ENCODE measurements around the gene RAVER1. TPM values are rescaled to one million over a fixed set of nuclear protein-coding genes. Genes with fewer than 3 reads are reported as not detected.

The RAVER1 gene
- total and polyA plus RNA-seq, 9 donors: 1.3 to 50.7 (median 32.3) TPM

DNA sequence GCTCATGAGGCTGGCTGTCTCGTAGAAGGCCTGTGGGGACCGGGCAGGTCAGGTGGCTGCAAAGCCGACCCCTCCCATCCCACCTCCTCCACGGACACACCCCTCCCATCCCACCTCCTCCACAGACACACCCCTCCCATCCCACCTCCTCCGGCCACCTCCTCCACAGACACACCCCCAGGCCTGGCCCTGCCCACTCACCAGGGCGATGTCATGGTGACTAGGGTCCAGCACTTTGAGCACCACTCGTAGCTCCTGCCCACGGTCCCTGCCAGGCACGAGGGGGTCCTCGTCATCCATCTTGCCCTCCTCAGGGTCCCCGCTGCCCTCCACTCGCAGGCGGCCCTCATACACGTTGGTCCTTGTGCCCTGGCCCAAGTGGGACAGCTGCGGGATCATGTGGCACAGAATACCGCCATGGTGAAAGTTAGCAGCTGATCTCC lies 28.3 kb upstream of the RAVER1 start:
- intact Hi-C loops (cut with DNase I): no loop called here
- no peak overlapping the region for H3K4me3 ChIP-seq
- TF ChIP-seq, protein P1, sequence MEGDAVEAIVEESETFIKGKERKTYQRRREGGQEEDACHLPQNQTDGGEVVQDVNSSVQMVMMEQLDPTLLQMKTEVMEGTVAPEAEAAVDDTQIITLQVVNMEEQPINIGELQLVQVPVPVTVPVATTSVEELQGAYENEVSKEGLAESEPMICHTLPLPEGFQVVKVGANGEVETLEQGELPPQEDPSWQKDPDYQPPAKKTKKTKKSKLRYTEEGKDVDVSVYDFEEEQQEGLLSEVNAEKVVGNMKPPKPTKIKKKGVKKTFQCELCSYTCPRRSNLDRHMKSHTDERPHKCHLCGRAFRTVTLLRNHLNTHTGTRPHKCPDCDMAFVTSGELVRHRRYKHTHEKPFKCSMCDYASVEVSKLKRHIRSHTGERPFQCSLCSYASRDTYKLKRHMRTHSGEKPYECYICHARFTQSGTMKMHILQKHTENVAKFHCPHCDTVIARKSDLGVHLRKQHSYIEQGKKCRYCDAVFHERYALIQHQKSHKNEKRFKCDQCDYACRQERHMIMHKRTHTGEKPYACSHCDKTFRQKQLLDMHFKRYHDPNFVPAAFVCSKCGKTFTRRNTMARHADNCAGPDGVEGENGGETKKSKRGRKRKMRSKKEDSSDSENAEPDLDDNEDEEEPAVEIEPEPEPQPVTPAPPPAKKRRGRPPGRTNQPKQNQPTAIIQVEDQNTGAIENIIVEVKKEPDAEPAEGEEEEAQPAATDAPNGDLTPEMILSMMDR (IDR thresholded peaks at IDR 0.05): no peak
- TF ChIP-seq EP300 (IDR thresholded peaks at IDR 0.05): no peak
- TF ChIP-seq POLR2A (IDR thresholded peaks at IDR 0.05): no peak
- H3K27ac ChIP-seq: no peak overlapping the region
- no peaks in the 10 kb centered on the region for H3K27me3 ChIP-seq
- no peaks in the 10 kb centered on the region for H3K36me3 ChIP-seq
- no peak for DNase-seq
- no peaks in the 10 kb centered on the region for H3K9me3 ChIP-seq
- 77 to 79% (median 78%) methylated on average over 16 of the region's 16 CpGs for WGBS, 3 donors
- no peaks in the 10 kb centered on the region for H3K4me1 ChIP-seq (ENCODE audit: insufficient read depth)

DNA sequence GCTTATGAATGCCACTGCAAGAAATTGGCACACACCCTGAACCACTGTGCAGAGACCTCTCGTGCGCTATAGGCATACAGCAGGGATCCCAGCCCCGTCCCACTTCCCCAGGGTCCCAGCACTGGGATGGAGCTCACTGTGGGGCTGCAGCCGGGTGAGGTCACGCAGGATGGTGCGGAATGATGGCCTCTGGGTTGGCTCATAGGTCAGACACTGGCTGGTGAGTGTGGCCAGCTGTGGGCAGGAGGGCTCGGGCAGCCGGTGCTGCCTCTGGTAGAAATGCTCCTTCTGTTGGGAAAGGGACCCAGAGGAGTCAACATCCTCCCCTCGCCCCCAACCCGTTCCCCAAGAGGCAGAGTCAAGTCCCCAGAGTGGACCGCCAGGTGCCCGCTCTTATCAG lies 23.1 kb upstream of the RAVER1 start:
- 89 to 96% (median 93%) methylated on average over 11 to 12 of the region's 12 CpGs for WGBS, 3 donors
- no peak overlapping the region for H3K4me3 ChIP-seq
- H3K27me3 ChIP-seq: no peaks in the 10 kb centered on the region
- TF ChIP-seq POLR2A (IDR thresholded peaks at IDR 0.05) (no peak), EP300 (IDR thresholded peaks at IDR 0.05) (no peak)
- TF ChIP-seq, protein P1 (IDR thresholded peaks at IDR 0.05): no peak
- H3K4me1 ChIP-seq (ENCODE audit: insufficient read depth): peaks cover 6% of the 10 kb centered on the region
- no peaks in the 10 kb centered on the region for H3K9me3 ChIP-seq
- H3K36me3 ChIP-seq: no peaks in the 10 kb centered on the region
- intact Hi-C loops (cut with DNase I): no loop called here
- no peak for DNase-seq
- no peak overlapping the region for H3K27ac ChIP-seq

DNA sequence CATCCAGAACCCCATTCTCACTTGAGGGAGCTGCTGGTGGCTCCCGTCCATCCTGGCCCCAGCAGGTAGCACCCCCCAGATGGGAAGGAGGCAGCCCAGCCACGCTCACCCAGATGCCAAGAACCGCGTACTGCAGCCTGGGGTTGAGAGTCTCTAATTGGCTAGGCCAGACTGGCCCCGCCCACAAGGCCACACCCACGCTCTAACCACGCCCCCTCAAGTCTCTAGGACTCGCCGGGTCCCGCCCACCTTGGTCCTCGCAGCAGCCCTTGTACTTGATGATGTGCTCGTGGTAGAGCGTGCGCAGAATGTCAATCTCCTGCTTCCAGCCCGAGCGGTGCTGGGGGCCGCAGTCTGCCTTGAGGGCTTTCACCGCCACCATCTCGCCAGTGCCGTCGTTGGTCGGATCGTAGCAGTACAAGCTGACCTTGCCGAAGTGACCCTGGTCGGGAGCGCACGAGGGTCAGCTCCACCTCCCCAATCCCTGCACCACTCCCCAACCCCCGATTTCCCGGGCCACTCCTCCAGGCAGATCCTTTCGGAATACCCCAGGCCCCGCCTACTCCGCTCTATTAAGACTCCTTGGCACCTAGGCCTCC lies 20.6 kb upstream of the RAVER1 start:
- Histone ChIP-seq H3K4me3 (no peak overlapping the region), H3K9me3 (no peaks in the 10 kb centered on the region), H3K4me1 (ENCODE audit: insufficient read depth) (peaks cover 6% of the 10 kb centered on the region), H3K27ac (peak overlapping the region in 1 of 2 donors; percentile 62), H3K27me3 (no peaks in the 10 kb centered on the region), H3K36me3 (no peaks in the 10 kb centered on the region)
- TF ChIP-seq POLR2A (IDR thresholded peaks at IDR 0.05) (no peak), EP300 (IDR thresholded peaks at IDR 0.05) (no peak)
- TF ChIP-seq, protein P1 (IDR thresholded peaks at IDR 0.05): no peak
- peak; percentile 54 to 86 (median 71) for DNase-seq
- intact Hi-C loops (cut with DNase I): no loop called here
- WGBS, 3 donors: 74 to 83% (median 75%) methylated on average over 26 to 32 of the region's 32 CpGs

DNA sequence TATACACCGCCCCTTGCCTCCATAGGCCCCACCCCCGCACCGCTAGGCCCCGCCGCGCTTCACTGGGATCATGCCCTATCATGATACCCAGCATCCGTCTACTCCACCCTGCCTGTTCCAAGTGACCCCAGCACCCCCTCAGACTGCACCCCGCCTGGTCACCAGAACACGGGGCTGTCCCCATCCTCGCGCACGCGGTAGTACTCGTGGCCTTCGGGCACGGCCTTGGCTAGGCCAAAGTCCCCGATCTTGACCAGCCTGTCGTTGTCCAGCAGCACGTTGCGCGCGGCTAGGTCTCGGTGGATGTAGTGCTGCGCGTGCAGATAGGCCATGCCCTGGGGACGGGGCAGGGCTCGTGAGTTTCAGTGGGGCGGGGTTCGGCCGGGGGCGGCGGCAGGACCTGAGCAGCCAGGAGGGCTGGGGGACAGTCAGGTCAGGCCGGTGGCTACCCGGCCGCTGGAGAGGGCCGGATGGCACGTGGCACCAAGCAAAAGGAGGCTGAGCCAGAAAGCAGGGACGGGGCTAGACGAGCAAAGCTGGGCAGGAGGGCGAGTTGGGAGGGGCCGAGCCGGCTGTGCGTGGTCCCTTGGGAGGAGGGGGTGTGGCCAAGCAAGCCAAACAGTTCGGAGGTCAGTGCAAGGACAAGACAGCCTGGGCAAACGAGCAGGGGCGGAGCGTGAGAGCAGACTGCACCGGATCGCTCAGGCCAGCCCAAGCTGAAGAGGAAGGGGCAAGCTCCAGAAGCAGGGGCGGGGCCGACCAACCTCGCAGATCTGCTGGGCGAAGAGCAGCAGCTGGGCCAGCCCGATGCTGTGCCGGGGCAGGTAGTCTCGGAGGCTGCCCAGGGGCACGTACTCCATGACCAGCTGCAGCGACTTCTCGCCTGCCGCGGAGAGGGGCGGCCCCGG lies 19.7 kb upstream of the RAVER1 start:
- H3K9me3 ChIP-seq: no peaks in the 10 kb centered on the region
- peak; percentile 74 to 93 (median 82) for DNase-seq
- no peaks in the 10 kb centered on the region for H3K27me3 ChIP-seq
- 51 to 72% (median 58%) methylated on average over 54 to 63 of the region's 63 CpGs for WGBS, 3 donors
- intact Hi-C loops (cut with DNase I): no loop called here
- H3K4me1 ChIP-seq (ENCODE audit: insufficient read depth): peaks cover 6% of the 10 kb centered on the region
- peak overlapping the region in 1 of 2 donors; percentile 74 for H3K27ac ChIP-seq
- no peaks in the 10 kb centered on the region for H3K36me3 ChIP-seq
- H3K4me3 ChIP-seq: no peak overlapping the region
- TF ChIP-seq, protein P1 (IDR thresholded peaks at IDR 0.05): no peak
- TF ChIP-seq POLR2A (IDR thresholded peaks at IDR 0.05) (no peak), EP300 (IDR thresholded peaks at IDR 0.05) (no peak)

Measured in ovary (tissue), 9 donors.